Measurements from ENCODE around the gene ZNF580. TPM values are rescaled to one million over a fixed set of nuclear protein-coding genes. Genes with fewer than 3 reads are reported as not detected.

Gene ZNF580
- total RNA-seq, 2 donors from 2014 or later: 32.0 to 36.7 TPM

Other genes with a start within 250 kb of the ZNF580 start
- gene UBE2S, start 233.2 kb upstream of the ZNF580 start, total RNA-seq: 10 to 100 TPM; 17.6 to 23.3 TPM
- not detected for gene SHISA7, start 197.7 kb upstream of the ZNF580 start, total RNA-seq
- gene ISOC2, start 179.4 kb upstream of the ZNF580 start, total RNA-seq: 10 to 100 TPM; 23.1 to 25.1 TPM
- gene C19orf85, start 176.3 kb upstream of the ZNF580 start, total RNA-seq: not detected
- 1 to 10 TPM; 5.7 to 7.9 TPM for gene ZNF628, start 164.4 kb upstream of the ZNF580 start, total RNA-seq
- 10 to 100 TPM; 15.8 to 16.3 TPM for gene NAT14, start 155.8 kb upstream of the ZNF580 start, total RNA-seq
- gene SSC5D, start 152.6 kb upstream of the ZNF580 start, total RNA-seq: 10 to 100 TPM; 32.4 to 40.6 TPM
- not detected for gene SBK2, start 103.9 kb upstream of the ZNF580 start, total RNA-seq
- gene SBK3, start 95.5 kb upstream of the ZNF580 start, total RNA-seq: not detected
- gene ZNF579, start 60.2 kb upstream of the ZNF580 start, total RNA-seq: 1 to 10 TPM; 7.4 to 7.6 TPM
- 1 to 10 TPM; 7.8 to 9.7 TPM for gene FIZ1, start 41.5 kb upstream of the ZNF580 start, total RNA-seq
- 10 to 100 TPM; 10.6 to 11.1 TPM for gene ZNF524, start 40.7 kb upstream of the ZNF580 start, total RNA-seq
- gene ZNF865, start 35.4 kb upstream of the ZNF580 start, total RNA-seq: 10 to 100 TPM; 10.1 to 12.6 TPM
- 1 to 10 TPM; 3.6 to 4.3 TPM for gene ZNF784, start 16.4 kb upstream of the ZNF580 start, total RNA-seq
- gene ZNF581, start 2.6 kb downstream of the ZNF580 start, total RNA-seq: 10 to 100 TPM in 1 of 2 donors, 1 to 10 TPM in 1; 8.0 to 12.0 TPM
- 10 to 100 TPM in 1 of 2 donors, 1 to 10 TPM in 1; 8.6 to 13.6 TPM for gene CCDC106, start 7.2 kb downstream of the ZNF580 start, total RNA-seq
- gene U2AF2, start 14.0 kb downstream of the ZNF580 start, total RNA-seq: 10 to 100 TPM; 89.3 to 91.7 TPM
- 10 to 100 TPM; 75.5 to 76.4 TPM for gene EPN1, start 34.2 kb downstream of the ZNF580 start, total RNA-seq
- not detected for gene NLRP9, start 97.4 kb downstream of the ZNF580 start, total RNA-seq
- not detected for gene RFPL4A, start 118.1 kb downstream of the ZNF580 start, total RNA-seq
- gene RFPL4AL1, start 128.1 kb downstream of the ZNF580 start, total RNA-seq: not detected
- gene NLRP11, start 191.0 kb downstream of the ZNF580 start, total RNA-seq: not detected
- gene NLRP4, start 195.5 kb downstream of the ZNF580 start, total RNA-seq: not detected